KMS-11 (cell line): ENCODE results near the gene ZBTB5.

Experiments used
- H2AFZ ChIP-seq: fragments of 200-600 bp; sonication (generic); 2 replicates; pipeline ENCODE4 v1.6.1; 2016; ENCODE audit warnings: antibody characterized with exemption, mixed run types, low read depth
- H3K27ac ChIP-seq: fragments of 200-600 bp; sonication (generic); 2 replicates; pipeline ENCODE4 v1.6.1; 2016; ENCODE audit warnings: mild to moderate bottlenecking, mixed run types
- H3K27me3 ChIP-seq: fragments of 200-600 bp; sonication (generic); 2 replicates; pipeline ENCODE4 v1.6.1; 2017; ENCODE audit warnings: mild to moderate bottlenecking, low read depth, mixed run types, moderate library complexity; ENCODE audit not compliant: insufficient read depth
- H3K36me3 ChIP-seq: fragments of 200-600 bp; sonication (generic); 2 replicates; pipeline ENCODE4 v1.6.1; 2017; ENCODE audit warnings: mild to moderate bottlenecking, mixed run types; ENCODE audit not compliant: insufficient read depth
- H3K4me1 ChIP-seq: fragments of 200-600 bp; sonication (generic); 2 replicates; pipeline ENCODE4 v1.6.1; 2016; ENCODE audit warnings: mild to moderate bottlenecking, low read depth, mixed run types; ENCODE audit not compliant: poor library complexity, severe bottlenecking
- H3K4me2 ChIP-seq: fragments of 200-600 bp; sonication (generic); 2 replicates; pipeline ENCODE4 v1.7.0; 2016; ENCODE audit warnings: mild to moderate bottlenecking, mixed run types
- H3K4me3 ChIP-seq: fragments of 200-600 bp; sonication (generic); IDR thresholded peaks from 2 replicates; pipeline ENCODE4 v1.6.1; 2017; ENCODE audit warnings: low read depth, low read length, mixed read lengths; ENCODE audit not compliant: insufficient read depth
- H3K79me2 ChIP-seq: fragments of 200-600 bp; sonication (generic); 2 replicates; pipeline ENCODE4 v1.6.1; 2016; ENCODE audit warnings: low read depth, mixed run types; ENCODE audit not compliant: insufficient read depth
- H3K9ac ChIP-seq: fragments of 200-600 bp; sonication (generic); 2 replicates; pipeline ENCODE4 v1.6.1; 2016; ENCODE audit warnings: mild to moderate bottlenecking, mixed run types
- H4K20me1 ChIP-seq: fragments of 200-600 bp; sonication (generic); 2 replicates; pipeline ENCODE4 v1.6.1; 2016; ENCODE audit warnings: mild to moderate bottlenecking, mixed run types; ENCODE audit not compliant: insufficient read depth
- TF ChIP-seq, protein P1 (sequence below): fragments of 200-600 bp; sonication (generic); conservative IDR thresholded peaks from 2 replicates; pipeline ENCODE4 v1.6.1; 2017; ENCODE audit warnings: low read depth, mild to moderate bottlenecking, antibody characterized with exemption, low read length, moderate library complexity, mixed read lengths

Gene ZBTB5

DNA sequence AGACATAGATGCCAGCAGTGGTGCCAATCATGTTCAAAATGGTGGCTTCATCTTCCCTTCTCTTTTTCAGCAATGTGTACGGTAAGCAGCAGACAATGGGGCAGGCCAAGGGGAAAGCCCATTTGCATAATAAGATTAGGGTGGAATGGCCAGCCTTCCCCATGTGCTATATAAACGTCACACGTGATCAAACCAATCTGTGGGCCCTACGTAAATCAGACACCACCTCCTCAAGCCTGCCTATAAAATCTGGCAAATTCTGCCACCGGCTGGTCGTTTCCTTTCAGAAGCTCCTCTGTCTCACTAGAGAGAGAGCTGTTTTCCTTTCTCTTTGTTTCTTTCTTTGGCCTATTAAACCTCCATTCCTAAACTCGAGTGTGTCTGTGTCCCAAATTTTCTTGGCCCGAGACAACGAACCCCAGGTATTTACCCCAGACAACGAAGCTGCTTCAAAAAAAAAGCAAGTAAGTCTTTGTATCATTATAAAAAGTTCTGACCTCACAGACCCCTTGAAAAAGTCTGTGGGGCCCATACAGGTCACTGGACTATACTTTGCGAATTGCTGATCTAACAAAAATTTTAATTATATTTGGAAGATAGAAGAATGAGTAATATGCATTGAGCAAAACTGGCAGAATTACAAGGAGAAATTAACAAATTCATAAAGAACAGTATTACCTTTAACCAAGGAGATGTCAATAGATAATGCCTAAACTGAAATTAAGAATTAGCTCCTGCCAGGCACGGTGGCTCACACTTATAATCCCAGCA, 15.2 kb downstream of the ZBTB5 start:
- Histone ChIP-seq H3K9ac (no peak overlapping the region), H2AFZ (no peak overlapping the region), H3K27ac (no peak overlapping the region), H3K4me3 (no peak overlapping the region), H3K4me1 (no peaks in the 10 kb centered on the region), H3K4me2 (no peak overlapping the region), H3K36me3 (peaks cover 3% of the 10 kb centered on the region; the same call in 1 of the 2 replicates), H4K20me1 (no peaks in the 10 kb centered on the region), H3K27me3 (no peaks in the 10 kb centered on the region), H3K79me2 (0 out of 2 replicates have a peak, but pooled peaks cover 6% of the 10 kb centered on the region)
- TF ChIP-seq, protein P1, sequence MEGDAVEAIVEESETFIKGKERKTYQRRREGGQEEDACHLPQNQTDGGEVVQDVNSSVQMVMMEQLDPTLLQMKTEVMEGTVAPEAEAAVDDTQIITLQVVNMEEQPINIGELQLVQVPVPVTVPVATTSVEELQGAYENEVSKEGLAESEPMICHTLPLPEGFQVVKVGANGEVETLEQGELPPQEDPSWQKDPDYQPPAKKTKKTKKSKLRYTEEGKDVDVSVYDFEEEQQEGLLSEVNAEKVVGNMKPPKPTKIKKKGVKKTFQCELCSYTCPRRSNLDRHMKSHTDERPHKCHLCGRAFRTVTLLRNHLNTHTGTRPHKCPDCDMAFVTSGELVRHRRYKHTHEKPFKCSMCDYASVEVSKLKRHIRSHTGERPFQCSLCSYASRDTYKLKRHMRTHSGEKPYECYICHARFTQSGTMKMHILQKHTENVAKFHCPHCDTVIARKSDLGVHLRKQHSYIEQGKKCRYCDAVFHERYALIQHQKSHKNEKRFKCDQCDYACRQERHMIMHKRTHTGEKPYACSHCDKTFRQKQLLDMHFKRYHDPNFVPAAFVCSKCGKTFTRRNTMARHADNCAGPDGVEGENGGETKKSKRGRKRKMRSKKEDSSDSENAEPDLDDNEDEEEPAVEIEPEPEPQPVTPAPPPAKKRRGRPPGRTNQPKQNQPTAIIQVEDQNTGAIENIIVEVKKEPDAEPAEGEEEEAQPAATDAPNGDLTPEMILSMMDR, result no peak

DNA sequence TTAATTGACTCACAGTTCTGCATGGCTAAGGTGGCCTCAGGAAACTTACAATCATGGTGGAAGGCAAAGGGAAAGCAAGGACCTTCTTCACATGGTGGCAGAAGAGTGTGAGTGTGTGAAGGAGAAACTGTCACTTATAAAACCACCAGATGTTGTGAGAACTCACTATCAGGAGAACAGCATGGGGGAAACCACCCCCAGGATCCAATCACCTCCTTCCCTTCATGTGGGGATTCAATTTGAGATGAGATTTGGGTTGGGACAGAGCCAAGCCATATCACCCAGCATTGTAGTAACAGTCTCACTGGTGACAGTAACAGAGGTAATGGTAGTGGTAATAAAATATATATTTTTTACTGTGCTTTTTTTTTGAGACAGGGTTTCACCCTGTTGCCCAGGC, 18.1 kb downstream of the ZBTB5 start:
- Histone ChIP-seq H3K27ac (no peak overlapping the region), H3K4me1 (no peaks in the 10 kb centered on the region), H3K9ac (no peak overlapping the region), H4K20me1 (no peaks in the 10 kb centered on the region), H3K36me3 (peaks cover 3% of the 10 kb centered on the region; the same call in 1 of the 2 replicates), H3K27me3 (no peaks in the 10 kb centered on the region), H2AFZ (no peak overlapping the region), H3K4me3 (no peak overlapping the region), H3K79me2 (no peaks in the 10 kb centered on the region; the same call in 1 of the 2 replicates), H3K4me2 (no peak overlapping the region)
- TF ChIP-seq, protein P1, result no peak

DNA sequence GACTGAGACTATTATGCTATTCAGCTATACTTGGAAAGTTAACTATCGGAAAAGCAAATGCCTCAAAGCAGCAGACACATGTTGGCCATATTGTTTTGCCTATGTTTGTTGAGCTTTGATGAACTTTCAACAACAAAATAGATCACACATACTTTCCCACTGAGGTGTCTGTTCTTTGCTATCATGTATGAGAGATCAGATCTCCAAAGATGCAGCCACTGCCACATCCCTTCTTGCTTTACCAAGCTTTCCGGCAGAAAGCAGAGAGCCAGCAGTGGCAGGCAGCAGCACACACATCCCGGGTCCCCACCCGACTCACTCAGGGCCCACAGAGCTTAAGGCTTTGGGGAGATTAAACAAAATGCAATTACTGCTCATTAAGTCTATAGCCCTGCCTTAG, 18.8 kb downstream of the ZBTB5 start:
- Histone ChIP-seq H3K36me3 (peaks cover 3% of the 10 kb centered on the region; the same call in 1 of the 2 replicates), H4K20me1 (no peaks in the 10 kb centered on the region), H3K79me2 (no peaks in the 10 kb centered on the region; the same call in 1 of the 2 replicates)

DNA sequence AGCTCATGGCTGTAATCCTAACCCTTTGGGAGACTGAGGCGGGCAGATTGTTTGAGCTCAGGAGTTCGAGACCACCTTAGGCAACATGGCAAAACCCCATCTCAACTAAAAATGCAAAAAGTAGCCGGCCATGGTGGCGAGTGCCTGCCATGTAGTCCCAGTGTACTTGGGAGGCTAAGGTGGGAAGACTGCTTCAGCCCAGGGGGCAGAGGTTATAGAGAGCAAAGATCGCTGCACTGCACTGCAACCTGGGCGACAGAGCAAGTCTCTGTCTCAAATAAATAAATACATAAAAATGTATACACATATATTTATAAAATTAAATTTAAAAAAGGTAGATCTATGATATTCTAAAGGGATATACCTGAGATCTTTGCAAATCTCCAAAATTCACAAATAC, 19.4 kb downstream of the ZBTB5 start:
- Histone ChIP-seq H3K9ac (no peak overlapping the region), H3K27ac (no peak overlapping the region), H3K79me2 (no peaks in the 10 kb centered on the region; the same call in 1 of the 2 replicates), H2AFZ (no peak overlapping the region), H3K4me1 (no peaks in the 10 kb centered on the region), H3K27me3 (no peaks in the 10 kb centered on the region), H3K4me3 (no peak overlapping the region), H3K36me3 (peaks cover 3% of the 10 kb centered on the region; the same call in 1 of the 2 replicates), H3K4me2 (no peak overlapping the region), H4K20me1 (no peaks in the 10 kb centered on the region)
- TF ChIP-seq, protein P1, result no peak

More for the DNA sequence above, 18.8 kb downstream of the ZBTB5 start:
- Histone ChIP-seq H3K27me3 (no peaks in the 10 kb centered on the region), H3K4me3 (no peak overlapping the region), H3K4me2 (no peak overlapping the region), H3K4me1 (no peaks in the 10 kb centered on the region), H3K27ac (no peak overlapping the region), H3K9ac (no peak overlapping the region), H2AFZ (no peak overlapping the region)
- TF ChIP-seq, protein P1, result no peak
